SJSA1 (cell line): ENCODE results near the gene ETV6. TPM values are rescaled to one million over a fixed set of nuclear protein-coding genes. Genes with fewer than 3 reads are reported as not detected.

Experiments used
- DNase-seq, 2 experiments: peaks; one replicate each; pipeline ENCODE4 v3.0.0-alpha.2; 2015 to 2020; ENCODE audit warnings: low spot score in 2 of 2, low read depth in 1 of 2
- H3K27ac ChIP-seq: fragments of 250-450 bp; sonication (Bioruptor Pico); 2 replicates; pipeline ENCODE4 v1.5.1; 2020; ENCODE audit warnings: mild to moderate bottlenecking, moderate library complexity
- H3K27me3 ChIP-seq: fragments of 250-450 bp; sonication (Bioruptor Pico); replicated peaks from 2 replicates; pipeline ENCODE4 v1.5.1; 2020; ENCODE audit warnings: mild to moderate bottlenecking, moderate library complexity
- H3K36me3 ChIP-seq: fragments of 250-450 bp; sonication (Bioruptor Pico); 2 replicates; pipeline ENCODE4 v1.5.1; 2020; ENCODE audit warnings: mild to moderate bottlenecking
- H3K4me1 ChIP-seq: fragments of 250-450 bp; sonication (Bioruptor Pico); replicated peaks from 2 replicates; pipeline ENCODE4 v1.6.1; 2021; ENCODE audit warnings: mild to moderate bottlenecking
- H3K4me3 ChIP-seq: fragments of 250-450 bp; sonication (Bioruptor Pico); 2 replicates; pipeline ENCODE4 v1.5.1; 2020; ENCODE audit warnings: mild to moderate bottlenecking
- H3K9me3 ChIP-seq: fragments of 250-450 bp; sonication (Bioruptor Pico); replicated peaks from 2 replicates; pipeline ENCODE4 v1.5.1; 2020; ENCODE audit warnings: mild to moderate bottlenecking
- total RNA-seq: library from RNA; depleted of rRNA; stranded (reverse); fragments of >200 nt; shearing (Covaris generic); gene quantifications from 2 replicates; pipeline ENCODE4 v1.2.3, GENCODE V29; 2014

Gene ETV6
- total RNA-seq, 1 experiment from 2014 or later, result 8.0 TPM

DNA sequence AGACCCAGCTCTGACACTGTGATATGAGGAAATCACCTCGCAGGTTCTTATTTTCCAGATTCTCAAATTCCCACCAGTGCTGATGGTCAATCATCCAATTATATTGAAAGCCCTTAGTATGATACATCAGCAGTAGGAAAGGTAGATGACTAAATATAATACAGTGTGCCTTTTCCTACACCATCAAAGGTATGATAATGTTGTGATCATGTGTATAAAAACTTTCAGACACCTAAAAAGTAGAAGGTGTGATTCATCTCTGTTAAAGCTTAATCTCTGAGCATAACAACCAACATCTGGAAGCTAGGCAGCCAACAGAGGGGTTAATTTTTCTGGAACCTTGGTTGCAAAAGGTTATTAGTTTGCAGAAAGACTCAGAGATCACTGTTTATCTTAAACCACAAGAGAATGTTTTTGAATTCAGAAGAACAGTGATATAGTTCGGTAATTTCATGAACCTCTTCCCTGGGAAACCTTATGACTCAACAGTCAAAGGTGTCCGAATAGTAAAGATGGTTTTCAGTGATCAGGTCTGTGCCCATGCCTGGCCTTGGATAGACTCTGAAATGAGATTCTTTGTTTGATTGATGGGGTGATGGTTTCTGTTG, 122.5 kb downstream of the ETV6 start:
- Histone ChIP-seq H3K27ac (no peak overlapping the region), H3K4me3 (no peak overlapping the region), H3K36me3 (peaks cover 6% of the 10 kb centered on the region; the same call in 1 of the 2 replicates), H3K27me3 (no peaks in the 10 kb centered on the region), H3K9me3 (no peaks in the 10 kb centered on the region), H3K4me1 (peaks cover 11% of the 10 kb centered on the region; the same call in 1 of the 2 replicates)
- no peak for DNase-seq

- Histone ChIP-seq H3K36me3 (peaks cover 6% of the 10 kb centered on the region; the same call in 1 of the 2 replicates), H3K4me1 (peaks cover 11% of the 10 kb centered on the region; the same call in 1 of the 2 replicates), H3K27ac (no peak overlapping the region), H3K27me3 (no peaks in the 10 kb centered on the region), H3K4me3 (no peak overlapping the region), H3K9me3 (no peaks in the 10 kb centered on the region)
- DNase-seq, result no peak
These were observed 124.6 kb downstream of the ETV6 start for GRCh38 chr12:11773889-11774677.

DNA sequence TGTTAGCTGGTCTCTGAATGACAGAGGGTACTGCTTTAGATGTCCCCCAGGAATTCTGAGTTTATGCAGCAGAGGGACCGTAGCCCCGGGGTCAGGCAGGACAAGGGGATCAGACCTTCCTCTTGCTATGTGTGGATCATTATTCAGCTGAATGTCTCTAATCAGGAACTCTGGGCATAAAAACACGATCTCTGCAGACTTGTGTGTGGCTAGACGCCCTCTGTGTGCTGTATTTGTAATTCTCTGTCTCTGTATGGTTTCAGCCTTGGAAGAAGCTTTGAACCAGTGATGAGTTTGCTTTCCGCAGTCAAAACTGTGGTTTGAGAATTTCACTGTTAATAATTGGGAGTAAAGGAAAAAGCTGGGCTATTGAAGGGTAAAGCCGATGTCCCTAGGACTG, 125.3 kb downstream of the ETV6 start:
- Histone ChIP-seq H3K27me3 (no peaks in the 10 kb centered on the region), H3K27ac (no peak overlapping the region), H3K4me1 (peaks cover 11% of the 10 kb centered on the region; the same call in 1 of the 2 replicates), H3K4me3 (no peak overlapping the region), H3K9me3 (no peaks in the 10 kb centered on the region), H3K36me3 (peaks cover 6% of the 10 kb centered on the region; the same call in 1 of the 2 replicates)
- DNase-seq, result no peak

GRCh38 chr12:11776316-11776715, 126.8 kb downstream of the ETV6 start:
- Histone ChIP-seq H3K4me1 (peaks cover 11% of the 10 kb centered on the region; the same call in 1 of the 2 replicates), H3K9me3 (no peaks in the 10 kb centered on the region), H3K4me3 (no peak overlapping the region), H3K27ac (no peak overlapping the region), H3K36me3 (peaks cover 2% of the 10 kb centered on the region; the same call in 1 of the 2 replicates), H3K27me3 (no peaks in the 10 kb centered on the region)
- DNase-seq, result no peak

- no peak overlapping the region for H3K27ac ChIP-seq
- H3K36me3 ChIP-seq, result no peaks in the 10 kb centered on the region; the same call in 1 of the 2 replicates
- H3K27me3 ChIP-seq, result no peaks in the 10 kb centered on the region
- DNase-seq, result no peak
- H3K9me3 ChIP-seq, result no peaks in the 10 kb centered on the region
- H3K4me1 ChIP-seq, result peaks cover under 1% of the 10 kb centered on the region; the same call in 1 of the 2 replicates
- no peak overlapping the region for H3K4me3 ChIP-seq
These were observed 128.0 kb downstream of the ETV6 start for GRCh38 chr12:11777451-11777850.

GRCh38 chr12:11777962-11778361, 128.5 kb downstream of the ETV6 start:
- Histone ChIP-seq H3K27me3 (no peaks in the 10 kb centered on the region), H3K27ac (no peak overlapping the region), H3K36me3 (no peaks in the 10 kb centered on the region), H3K4me1 (no peaks in the 10 kb centered on the region), H3K4me3 (no peak overlapping the region), H3K9me3 (no peaks in the 10 kb centered on the region)
- DNase-seq, result no peak

- no peak for DNase-seq
- no peak overlapping the region for H3K4me3 ChIP-seq
- no peaks in the 10 kb centered on the region for H3K36me3 ChIP-seq
- no peaks in the 10 kb centered on the region for H3K9me3 ChIP-seq
- H3K27ac ChIP-seq, result no peak overlapping the region
- H3K4me1 ChIP-seq, result no peaks in the 10 kb centered on the region
- no peaks in the 10 kb centered on the region for H3K27me3 ChIP-seq
These were observed 129.5 kb downstream of the ETV6 start for GRCh38 chr12:11778713-11779685.

GRCh38 chr12:11780521-11781101, 131.1 kb downstream of the ETV6 start:
- Histone ChIP-seq H3K27me3 (no peaks in the 10 kb centered on the region), H3K36me3 (no peaks in the 10 kb centered on the region), H3K27ac (no peak overlapping the region), H3K4me3 (no peak overlapping the region), H3K4me1 (peaks cover 6% of the 10 kb centered on the region), H3K9me3 (no peaks in the 10 kb centered on the region)
- no peak for DNase-seq

DNA sequence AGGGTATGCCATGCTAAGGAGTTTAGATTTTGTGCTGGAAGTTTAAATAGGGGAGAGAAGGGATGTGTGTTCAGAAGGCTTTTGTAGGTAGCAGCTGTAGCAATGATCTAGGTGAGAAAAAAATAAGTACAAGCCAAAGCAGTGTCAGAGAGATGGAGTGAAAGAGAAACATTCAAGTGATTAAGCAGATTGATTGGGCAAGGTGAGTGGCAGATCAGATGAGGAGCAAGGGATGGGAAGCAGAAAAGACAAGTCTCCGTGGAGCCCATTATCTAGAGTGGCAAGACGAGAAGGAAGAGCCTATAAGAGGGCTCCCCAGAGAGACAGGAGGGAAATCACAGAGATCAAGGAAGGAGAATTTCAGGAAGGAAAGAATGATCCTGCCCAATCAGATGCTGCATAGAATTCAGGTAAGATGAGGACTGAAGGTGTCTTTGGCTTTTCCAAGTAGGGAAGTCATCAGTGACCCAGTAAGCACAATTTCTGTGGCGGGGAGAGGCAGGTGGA, 133.5 kb downstream of the ETV6 start:
- Histone ChIP-seq H3K27ac (no peak overlapping the region), H3K9me3 (no peaks in the 10 kb centered on the region), H3K4me3 (no peak overlapping the region), H3K4me1 (peaks cover 7% of the 10 kb centered on the region), H3K27me3 (no peaks in the 10 kb centered on the region), H3K36me3 (no peaks in the 10 kb centered on the region)
- DNase-seq, result no peak

DNA sequence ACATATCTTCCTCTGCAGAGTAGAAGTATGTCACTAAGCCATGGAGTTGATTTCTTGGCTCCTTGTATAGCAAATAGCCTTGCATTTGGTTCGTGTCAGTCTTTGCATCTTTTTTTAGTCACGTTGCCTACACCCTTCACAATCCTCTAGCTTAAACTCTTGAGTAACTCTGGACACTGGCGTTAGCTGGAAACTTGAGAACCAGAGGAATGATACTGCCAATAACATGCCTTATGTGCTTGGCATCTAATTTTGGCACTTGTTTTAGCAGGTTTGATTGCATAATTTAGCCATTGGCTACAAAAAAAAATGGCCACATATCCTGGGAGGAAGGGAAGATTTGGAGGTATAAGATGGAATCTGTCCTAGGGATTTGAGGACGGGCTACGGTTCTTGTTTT, 136.2 kb downstream of the ETV6 start:
- Histone ChIP-seq H3K27me3 (no peaks in the 10 kb centered on the region), H3K36me3 (no peaks in the 10 kb centered on the region), H3K4me3 (no peak overlapping the region), H3K27ac (no peak overlapping the region), H3K9me3 (no peaks in the 10 kb centered on the region), H3K4me1 (peaks cover 16% of the 10 kb centered on the region)
- no peak for DNase-seq

DNA sequence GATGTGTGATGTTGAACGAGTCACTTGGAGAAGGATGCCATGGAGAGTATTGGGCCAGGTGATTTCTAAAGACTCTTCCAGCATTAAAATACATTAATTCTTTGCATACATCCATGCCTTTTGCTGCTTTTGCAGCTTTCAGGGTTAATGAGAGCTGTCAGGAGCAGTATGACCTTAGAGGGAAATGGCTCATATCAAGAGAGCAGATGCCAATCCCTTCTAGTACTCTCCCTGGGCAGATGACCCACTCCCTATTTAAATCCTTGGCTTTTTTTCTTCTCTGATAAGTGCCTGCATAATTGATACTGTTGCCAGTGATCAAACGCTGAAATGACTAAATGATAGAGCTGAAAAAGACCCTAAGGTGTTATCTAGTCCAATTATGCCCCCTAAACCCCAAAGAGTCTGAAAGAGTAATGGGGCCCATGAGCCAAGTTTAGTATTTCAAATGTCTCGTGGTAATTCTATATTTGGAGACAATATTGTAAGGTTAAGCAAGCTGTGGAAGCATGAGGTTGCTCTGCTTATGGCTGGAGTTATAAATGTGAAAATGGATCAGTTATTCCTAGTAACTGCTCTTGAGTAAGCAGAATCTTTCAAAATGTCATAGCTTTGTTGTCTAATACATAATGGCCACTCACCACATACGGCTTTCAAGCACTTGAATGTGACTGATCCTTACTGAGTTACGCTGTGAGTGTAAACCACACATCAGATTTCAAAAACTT, 137.3 kb downstream of the ETV6 start:
- Histone ChIP-seq H3K4me1 (peaks cover 19% of the 10 kb centered on the region), H3K27ac (no peak overlapping the region), H3K9me3 (no peaks in the 10 kb centered on the region), H3K4me3 (no peak overlapping the region), H3K27me3 (no peaks in the 10 kb centered on the region), H3K36me3 (no peaks in the 10 kb centered on the region; the same call in 1 of the 2 replicates)
- DNase-seq, result no peak

GRCh38 chr12:11787437-11787836, 138.0 kb downstream of the ETV6 start:
- DNase-seq, result no peak
- H3K36me3 ChIP-seq, result no peaks in the 10 kb centered on the region; the same call in 1 of the 2 replicates
- no peak overlapping the region for H3K4me3 ChIP-seq
- H3K9me3 ChIP-seq, result no peaks in the 10 kb centered on the region
- H3K27ac ChIP-seq, result no peak overlapping the region
- H3K27me3 ChIP-seq, result no peaks in the 10 kb centered on the region
- peaks cover 19% of the 10 kb centered on the region for H3K4me1 ChIP-seq
